K562 (cell line): ENCODE measurements around the gene PARPBP. TPM values are rescaled to one million over a fixed set of nuclear protein-coding genes. Genes with fewer than 3 reads are reported as not detected.

Experiments used
- CCAR2 ChIP-seq: fragments of 200-400 bp; formaldehyde crosslinking; IDR thresholded peaks from 2 replicates; pipeline ENCODE4 v1.6.1; 2017; ENCODE audit warnings: mild to moderate bottlenecking, low read depth, low read length
- CHAMP1 ChIP-seq: fragments of 450-650 bp; IDR thresholded peaks from 2 replicates; pipeline ENCODE4 v1.6.1; 2016; ENCODE audit warnings: mild to moderate bottlenecking
- CLOCK ChIP-seq: fragments of 250-450 bp; sonication (Bioruptor Pico); IDR thresholded peaks from 2 replicates; pipeline ENCODE4 v1.4.0; 2020; ENCODE audit warnings: mild to moderate bottlenecking, moderate library complexity, borderline replicate concordance
- DNMT1 ChIP-seq: fragments of 450-650 bp; IDR thresholded peaks from 2 replicates; pipeline ENCODE4 v1.6.1; 2016; ENCODE audit warnings: antibody characterized with exemption, mild to moderate bottlenecking
- EHMT2 ChIP-seq: fragments of 450-650 bp; IDR thresholded peaks from 2 replicates; pipeline ENCODE4 v1.6.1; 2018; ENCODE audit warnings: antibody characterized with exemption
- EZH2 ChIP-seq: IDR thresholded peaks from 2 replicates; pipeline ENCODE4 v1.6.1; 2012; ENCODE audit warnings: low read depth, mild to moderate bottlenecking, inconsistent platforms, low read length, borderline replicate concordance
- GTF2B ChIP-seq: IDR thresholded peaks from 2 replicates; pipeline ENCODE4 v1.6.1; 2011; ENCODE audit not compliant: insufficient read length; ENCODE audit errors: extremely low read depth
- GTF2E2 ChIP-seq: fragments of 200-800 bp; sonication (Bioruptor generic); IDR thresholded peaks from 2 replicates; pipeline ENCODE4 v1.6.1; 2016; ENCODE audit warnings: missing genetic modification characterization, missing compliant biosample characterization
- HCFC1 ChIP-seq: IDR thresholded peaks from 2 replicates; pipeline ENCODE4 v1.6.1; 2012; ENCODE audit warnings: low read depth, low read length, improper control_type of control experiment
- JUNB ChIP-seq: fragments of 450-650 bp; formaldehyde crosslinking; conservative IDR thresholded peaks from 2 replicates; pipeline ENCODE4 v1.4.0; 2020; ENCODE audit warnings: mild to moderate bottlenecking
- LARP7 ChIP-seq: fragments of 450-650 bp; IDR thresholded peaks from 2 replicates; pipeline ENCODE4 v1.6.1; 2016
- MTA1 ChIP-seq: fragments of 450-650 bp; IDR thresholded peaks from 2 replicates; pipeline ENCODE4 v1.6.1; 2017; ENCODE audit warnings: borderline replicate concordance
- NCOR1 ChIP-seq: fragments of 450-650 bp; IDR thresholded peaks from 2 replicates; pipeline ENCODE4 v1.6.1; 2016; ENCODE audit warnings: mild to moderate bottlenecking, moderate library complexity
- RBM14 ChIP-seq: fragments of 200-400 bp; formaldehyde crosslinking; IDR thresholded peaks from 2 replicates; pipeline ENCODE4 v1.6.1; 2018; ENCODE audit warnings: low read depth, mild to moderate bottlenecking, low read length, moderate library complexity, borderline replicate concordance; ENCODE audit not compliant: insufficient read depth
- SMARCA4 ChIP-seq: fragments of 450-650 bp; IDR thresholded peaks from 2 replicates; pipeline ENCODE4 v1.6.1; 2016
- SREBF2 ChIP-seq: sonication (generic); formaldehyde crosslinking; IDR thresholded peaks from 2 replicates; pipeline ENCODE4 v1.4.0; 2020; ENCODE audit warnings: mild to moderate bottlenecking, missing genetic modification reagents
- TCF7 ChIP-seq: sonication (generic); IDR thresholded peaks from 2 replicates; pipeline ENCODE4 v1.6.1; 2016; ENCODE audit warnings: antibody characterized with exemption, borderline replicate concordance
- WHSC1 ChIP-seq: IDR thresholded peaks from one replicate; pipeline ENCODE4 v1.6.1; 2012; ENCODE audit warnings: low read length, control low read depth, inconsistent platforms
- ZBTB17 ChIP-seq: fragments of 450-650 bp; formaldehyde crosslinking; IDR thresholded peaks from 2 replicates; pipeline ENCODE4 v1.4.0; 2020; ENCODE audit warnings: mild to moderate bottlenecking
- ZNF217 ChIP-seq: sonication (generic); formaldehyde crosslinking; IDR thresholded peaks from 2 replicates; pipeline ENCODE4 v1.8.0; 2022; ENCODE audit warnings: mild to moderate bottlenecking, missing genetic modification reagents
- ZNF263 ChIP-seq: sonication (generic); formaldehyde crosslinking; IDR thresholded peaks from 2 replicates; pipeline ENCODE4 v1.8.0; 2022; ENCODE audit warnings: mild to moderate bottlenecking, missing genetic modification reagents, borderline replicate concordance
- ZNF41 ChIP-seq: fragments of 250-450 bp; sonication (Bioruptor Pico); conservative IDR thresholded peaks from 2 replicates; pipeline ENCODE4 v1.4.0; 2020; ENCODE audit warnings: mild to moderate bottlenecking
- polyA plus RNA-seq, 8 experiments: library from polyadenylated mRNA; depleted of rRNA in 4 of 8; stranded (reverse) in 5 of 8; unstranded in 3 of 8; fragments of >200 nt; fragmentation: Nextera tagmentation in 2 of 8; fragmentation: Illumina TruSeq in 1 of 8; extraction: Ambion mirVana in 2 of 8; extraction: Trizol in 1 of 8; gene quantifications; 2 replicates each; pipeline versions ENCODE4 v1.2.1 to v1.2.3, GENCODE V29; 2011 to 2014; ENCODE audit warnings: inconsistent platforms in 1 of 8, missing spikeins in 1 of 8
- total RNA-seq, 7 experiments: library from RNA; depleted of rRNA in 6 of 7; stranded (reverse); fragments of >200 nt in 6 of 7; fragmentation: Illumina TruSeq in 2 of 7; extraction: Trizol in 2 of 7; gene quantifications; 2 replicates each; pipeline versions ENCODE4 v1.2.1 to v1.2.3, GENCODE V29; 2011 to 2021; ENCODE audit warnings: low replicate concordance in 1 of 7

The PARPBP gene
- total and polyA plus RNA-seq, 9 of the 15 experiments (the other 6 are each of a cell fraction or from before 2014, with no cell fraction given): 26.1 to 62.5 (median 49.0) TPM

- TF ChIP-seq NCOR1 (0 out of 2 replicates have a peak, but pooled peaks have one; percentile 2), LARP7 (0 out of 2 replicates have a peak, but pooled peaks have one; percentile 43), EZH2 (no peak), EHMT2 (no peak), GTF2B (peak; percentile 34), CHAMP1 (peak; percentile 86), ZNF217 (CRISPR knock-in tag) (no peak), TCF7 (no peak), WHSC1 (no peak), ZBTB17 (CRISPR knock-in tag) (no peak; the same call in 1 of the 2 replicates), ZNF263 (CRISPR knock-in tag) (no peak), JUNB (CRISPR knock-in tag) (no peak), ZNF41 (CRISPR knock-in tag) (no peak), CCAR2 (no peak), HCFC1 (peak; percentile 76), GTF2E2 (tag) (peak; percentile 89; the same call in 1 of the 2 replicates), SREBF2 (no peak), MTA1 (peak; percentile 72; the same call in 1 of the 2 replicates), CLOCK (no peak), DNMT1 (no peak), RBM14 (0 out of 2 replicates have a peak, but pooled peaks have one; percentile 56), SMARCA4 (no peak)
Observed at GRCh38 chr12:102119674-102120563, at the start of gene PARPBP, which contains the start of gene NUP37 (continued).
